Activated T-helper 1 cell treated with anti-CD3 and anti-CD28 coated beads, Interleukin-12 subunit alpha, Interleukin-12 subunit beta, Interleukin-2, Interleukin-4 antibody, amounts not matched to agents 30 ng/mL and 10 ng/mL and 1 ng/mL, durations not matched to agents 14 hours and 24 hours and 36 hours (primary cell): ENCODE results near the gene PANK4. TPM values are rescaled to one million over a fixed set of nuclear protein-coding genes. Genes with fewer than 3 reads are reported as not detected.
A peak's percentile ranks its signal among the peaks of the same experiment; 100 is the strongest.

Experiments
- DNase-seq: peaks from one replicate; pipeline ENCODE4 v3.0.0; 2021; ENCODE audit warnings: low spot score
- H3K27ac Mint-ChIP-seq: one replicate; pipeline ENCODE4 v1.8.0; 2021; ENCODE audit warnings: mild to moderate bottlenecking, mixed read lengths
- H3K27me3 Mint-ChIP-seq: one replicate; pipeline ENCODE4 v1.8.0; 2022; ENCODE audit warnings: mild to moderate bottlenecking, moderate library complexity, mixed read lengths; ENCODE audit not compliant: insufficient read depth
- H3K36me3 Mint-ChIP-seq: one replicate; pipeline ENCODE4 v1.8.0; 2021; ENCODE audit warnings: low read depth, mixed read lengths
- H3K4me1 Mint-ChIP-seq: one replicate; pipeline ENCODE4 v1.8.0; 2021; ENCODE audit warnings: low read depth, mixed read lengths
- H3K4me3 Mint-ChIP-seq: one replicate; pipeline ENCODE4 v1.8.0; 2021; ENCODE audit warnings: mild to moderate bottlenecking, moderate library complexity, mixed read lengths
- H3K9me3 Mint-ChIP-seq: one replicate; pipeline ENCODE4 v1.8.0; 2021; ENCODE audit warnings: mixed read lengths
- intact Hi-C: fragments of 100-400 bp; cut with micrococcal nuclease; formaldehyde crosslinking; loops from one replicate; pipeline ENCODE4 v1.15.1; 2024
- total RNA-seq: library from RNA; stranded (reverse); gene quantifications from 2 replicates; pipeline ENCODE4 v1.2.3, GENCODE V29; 2022

PANK4 gene
- total RNA-seq, 1 donor from 2014 or later, result 65.6 TPM

- Mint-ChIP-seq H3K27ac (no peak overlapping the region), H3K36me3 (peaks cover 6% of the 10 kb centered on the region), H3K4me1 (no peaks in the 10 kb centered on the region)
These were observed 19.4 kb downstream of the PANK4 start for GRCh38 chr1:2506901-2507565.

GRCh38 chr1:2506007-2506860, 20.2 kb downstream of the PANK4 start:
- Mint-ChIP-seq H3K27ac (no peak overlapping the region), H3K4me3 (no peak overlapping the region), H3K27me3 (no peaks in the 10 kb centered on the region), H3K9me3 (no peaks in the 10 kb centered on the region), H3K4me1 (no peaks in the 10 kb centered on the region), H3K36me3 (peaks cover under 1% of the 10 kb centered on the region)
- no peak for DNase-seq
- intact Hi-C loops, result no loop called here

More at GRCh38 chr1:2506901-2507565, 19.4 kb downstream of the PANK4 start:
- no peak overlapping the region for H3K4me3 Mint-ChIP-seq
- intact Hi-C loops, result no loop called here
- DNase-seq, result no peak
- no peaks in the 10 kb centered on the region for H3K27me3 Mint-ChIP-seq
- H3K9me3 Mint-ChIP-seq, result no peaks in the 10 kb centered on the region

- intact Hi-C loops, result no loop called here
- no peak for DNase-seq
- H3K9me3 Mint-ChIP-seq, result no peaks in the 10 kb centered on the region
- no peak overlapping the region for H3K27ac Mint-ChIP-seq
- no peak overlapping the region for H3K4me3 Mint-ChIP-seq
- no peaks in the 10 kb centered on the region for H3K36me3 Mint-ChIP-seq
- H3K27me3 Mint-ChIP-seq, result no peaks in the 10 kb centered on the region
- H3K4me1 Mint-ChIP-seq, result peaks cover under 1% of the 10 kb centered on the region
These were observed 20.9 kb downstream of the PANK4 start for GRCh38 chr1:2505461-2505994.

- Mint-ChIP-seq H3K4me3 (no peak overlapping the region), H3K36me3 (no peaks in the 10 kb centered on the region), H3K4me1 (peaks cover 5% of the 10 kb centered on the region), H3K27me3 (no peaks in the 10 kb centered on the region), H3K27ac (no peak overlapping the region), H3K9me3 (no peaks in the 10 kb centered on the region)
- intact Hi-C loops, result no loop called here
- DNase-seq, result no peak
These were observed 21.5 kb downstream of the PANK4 start for GRCh38 chr1:2504949-2505272.

- H3K4me1 Mint-ChIP-seq, result peaks cover 5% of the 10 kb centered on the region
- no peaks in the 10 kb centered on the region for H3K27me3 Mint-ChIP-seq
- no peak for DNase-seq
- H3K4me3 Mint-ChIP-seq, result no peak overlapping the region
- no peaks in the 10 kb centered on the region for H3K9me3 Mint-ChIP-seq
- intact Hi-C loops, result no loop called here
- H3K36me3 Mint-ChIP-seq, result no peaks in the 10 kb centered on the region
- no peak overlapping the region for H3K27ac Mint-ChIP-seq
These were observed 22.0 kb downstream of the PANK4 start for GRCh38 chr1:2504225-2504948.

- Mint-ChIP-seq H3K27ac (no peak overlapping the region), H3K4me1 (peaks cover 5% of the 10 kb centered on the region), H3K9me3 (no peaks in the 10 kb centered on the region), H3K27me3 (no peaks in the 10 kb centered on the region), H3K36me3 (no peaks in the 10 kb centered on the region), H3K4me3 (no peak overlapping the region)
- no peak for DNase-seq
- intact Hi-C loops, result no loop called here
These were observed 22.7 kb downstream of the PANK4 start for GRCh38 chr1:2503554-2504224.

GRCh38 chr1:2502661-2503553, 23.5 kb downstream of the PANK4 start:
- Mint-ChIP-seq H3K4me3 (no peak overlapping the region), H3K36me3 (no peaks in the 10 kb centered on the region), H3K27me3 (no peaks in the 10 kb centered on the region), H3K27ac (no peak overlapping the region), H3K9me3 (no peaks in the 10 kb centered on the region), H3K4me1 (peaks cover 5% of the 10 kb centered on the region)
- intact Hi-C loops, result no loop called here
- DNase-seq, result no peak

GRCh38 chr1:2502210-2502609, 24.2 kb downstream of the PANK4 start:
- DNase-seq, result no peak
- intact Hi-C loops, result no loop called here
- H3K9me3 Mint-ChIP-seq, result no peaks in the 10 kb centered on the region
- peaks cover 5% of the 10 kb centered on the region for H3K4me1 Mint-ChIP-seq
- H3K27me3 Mint-ChIP-seq, result no peaks in the 10 kb centered on the region
- no peak overlapping the region for H3K4me3 Mint-ChIP-seq
- no peak overlapping the region for H3K27ac Mint-ChIP-seq
- H3K36me3 Mint-ChIP-seq, result no peaks in the 10 kb centered on the region

GRCh38 chr1:2501820-2502119, 24.6 kb downstream of the PANK4 start:
- Mint-ChIP-seq H3K9me3 (no peaks in the 10 kb centered on the region), H3K4me3 (no peak overlapping the region), H3K36me3 (no peaks in the 10 kb centered on the region), H3K4me1 (peaks cover 5% of the 10 kb centered on the region), H3K27me3 (no peaks in the 10 kb centered on the region), H3K27ac (no peak overlapping the region)
- DNase-seq, result no peak
- intact Hi-C loops, result no loop called here

- Mint-ChIP-seq H3K4me3 (no peak overlapping the region), H3K4me1 (peaks cover 5% of the 10 kb centered on the region), H3K9me3 (no peaks in the 10 kb centered on the region), H3K27me3 (no peaks in the 10 kb centered on the region), H3K36me3 (no peaks in the 10 kb centered on the region), H3K27ac (no peak overlapping the region)
- intact Hi-C loops, result no loop called here
- DNase-seq, result no peak
These were observed 25.2 kb downstream of the PANK4 start for GRCh38 chr1:2501041-2501819.

GRCh38 chr1:2499986-2500596, 26.3 kb downstream of the PANK4 start:
- Mint-ChIP-seq H3K27me3 (no peaks in the 10 kb centered on the region), H3K4me3 (no peak overlapping the region), H3K27ac (peak overlapping the region; percentile 42), H3K9me3 (no peaks in the 10 kb centered on the region), H3K4me1 (peaks cover 5% of the 10 kb centered on the region), H3K36me3 (no peaks in the 10 kb centered on the region)
- no peak for DNase-seq
- intact Hi-C loops, result no loop called here
